ENCODE data around the gene YTHDF2.

GRCh38 chr1:28801461-28801860 lies 64.7 kb downstream of the YTHDF2 start:
- TF ChIP-seq CTCF (IDR thresholded peaks at IDR 0.05; ENCODE audit: insufficient read depth, low read depth, low read length) = no peak
- TF ChIP-seq EZH2 (IDR thresholded peaks at IDR 0.05; ENCODE audit: insufficient read depth, low read length) = no peak
